Glutamatergic neuron (in vitro differentiated cells): ENCODE data around the gene KRTAP2-3. TPM values are rescaled to one million over a fixed set of nuclear protein-coding genes. Genes with fewer than 3 reads are reported as not detected.
A peak's percentile ranks its signal among the peaks of the same experiment; 100 is the strongest.
"Not testable (repeated sequence)": the region's sequence is repeated elsewhere in the genome, so short reads cannot be mapped to it uniquely, and the experiment has no call there.

Experiments used
- DNase-seq: peaks from one replicate; pipeline ENCODE4 v3.0.0; 2022
- H3K27ac Mint-ChIP-seq: one replicate; pipeline ENCODE4 v1.8.0; 2020; ENCODE audit warnings: mild to moderate bottlenecking, mixed read lengths, inconsistent platforms; ENCODE audit not compliant: unreplicated experiment
- H3K27me3 Mint-ChIP-seq: one replicate; pipeline ENCODE4 v1.8.0; 2020; ENCODE audit warnings: mild to moderate bottlenecking, moderate library complexity, mixed read lengths, inconsistent platforms; ENCODE audit not compliant: unreplicated experiment
- H3K36me3 Mint-ChIP-seq: one replicate; pipeline ENCODE4 v1.8.0; 2020; ENCODE audit warnings: mild to moderate bottlenecking, mixed read lengths, inconsistent platforms; ENCODE audit not compliant: unreplicated experiment
- H3K4me1 Mint-ChIP-seq: one replicate; pipeline ENCODE4 v1.8.0; 2020; ENCODE audit warnings: mild to moderate bottlenecking, low read depth, mixed read lengths, inconsistent platforms; ENCODE audit not compliant: unreplicated experiment
- H3K4me3 Mint-ChIP-seq: one replicate; pipeline ENCODE4 v1.8.0; 2020; ENCODE audit warnings: mild to moderate bottlenecking, mixed read lengths, inconsistent platforms; ENCODE audit not compliant: unreplicated experiment
- H3K9me3 Mint-ChIP-seq: one replicate; pipeline ENCODE4 v1.8.0; 2020; ENCODE audit warnings: mild to moderate bottlenecking, moderate library complexity, mixed read lengths, inconsistent platforms; ENCODE audit not compliant: unreplicated experiment
- CTCF ChIP-seq: fragments of 200-600 bp; sonication (generic); IDR thresholded peaks from one replicate; pipeline ENCODE4 v1.5.0; 2021; ENCODE audit not compliant: partially characterized antibody, unreplicated experiment
- total RNA-seq: library from RNA; stranded (reverse); fragmentation: NEBNext Ultra II Directional; extraction: Animal tissue kit (Norgen Biotek cat#: 25700); gene quantifications from one replicate; pipeline ENCODE4 v1.2.1, GENCODE V29; 2021; ENCODE audit not compliant: unreplicated experiment

KRTAP2-3 gene
- total RNA-seq, 1 donor from 2014 or later: not detected

GRCh38 chr17:41042953-41043352 lies 17.0 kb downstream of the KRTAP2-3 start:
- Mint-ChIP-seq H3K27ac (no peak overlapping the region), H3K36me3 (no peaks in the 10 kb centered on the region), H3K4me3 (no peak overlapping the region), H3K9me3 (peaks cover 7% of the 10 kb centered on the region), H3K27me3 (peaks cover 2% of the 10 kb centered on the region), H3K4me1 (peaks cover 3% of the 10 kb centered on the region)
- TF ChIP-seq CTCF: no peak
- no peak for DNase-seq

- H3K4me1 Mint-ChIP-seq, H3K27ac Mint-ChIP-seq, H3K9me3 Mint-ChIP-seq, H3K4me3 Mint-ChIP-seq, H3K27me3 Mint-ChIP-seq, H3K36me3 Mint-ChIP-seq: not testable (repeated sequence)
- DNase-seq: peak; percentile 44
Observed at GRCh38 chr17:41040783-41041571, 18.9 kb downstream of the KRTAP2-3 start, which contains the start of gene KRTAP1-1. TSS of gene KRTAP1-1 (minus strand) at chr17:41041450. CDS start at chr17:41041397, 53 bp downstream.

- TF ChIP-seq CTCF: no peak
- peaks cover 13% of the 10 kb centered on the region for H3K9me3 Mint-ChIP-seq
- no peak overlapping the region for H3K27ac Mint-ChIP-seq
- H3K4me3 Mint-ChIP-seq: no peak overlapping the region
- no peaks in the 10 kb centered on the region for H3K36me3 Mint-ChIP-seq
- H3K27me3 Mint-ChIP-seq: no peaks in the 10 kb centered on the region
- DNase-seq: no peak
- H3K4me1 Mint-ChIP-seq: peaks cover 3% of the 10 kb centered on the region
Observed at GRCh38 chr17:41037853-41038350, 22.0 kb downstream of the KRTAP2-3 start.

- peak within 1 kb of the TSS; percentile 15 for H3K27ac Mint-ChIP-seq
- DNase-seq: peak; percentile 23
- H3K27me3 Mint-ChIP-seq: not testable (repeated sequence)
Observed at GRCh38 chr17:41034346-41034935, 25.5 kb downstream of the KRTAP2-3 start, which contains the start of gene KRTAP1-3. TSS of gene KRTAP1-3 (minus strand) at chr17:41034874. CDS start at chr17:41034821, 53 bp downstream.

GRCh38 chr17:41029633-41030245 lies 30.2 kb downstream of the KRTAP2-3 start, which contains the start of gene KRTAP1-4:
TSS of gene KRTAP1-4 (minus strand) at chr17:41030195. CDS start at chr17:41030078, 117 bp downstream.
- Mint-ChIP-seq H3K36me3 (no peaks in the 10 kb centered on the region), H3K27me3 (no peaks in the 10 kb centered on the region), H3K9me3 (peaks cover 8% of the 10 kb centered on the region), H3K4me3 (no peak within 1 kb of the TSS), H3K4me1 (no peaks in the 10 kb centered on the region), H3K27ac (no peak within 1 kb of the TSS)
- DNase-seq: no peak
- no peak for TF ChIP-seq CTCF

More at GRCh38 chr17:41034346-41034935, 25.5 kb downstream of the KRTAP2-3 start, which contains the start of gene KRTAP1-3:
- not testable (repeated sequence) for H3K4me3 Mint-ChIP-seq, H3K36me3 Mint-ChIP-seq, H3K4me1 Mint-ChIP-seq, H3K9me3 Mint-ChIP-seq
